GM23338 (cell line): ENCODE results near the gene PRKX. TPM values are rescaled to one million over a fixed set of nuclear protein-coding genes. Genes with fewer than 3 reads are reported as not detected.

Source experiments
- ATAC-seq: fragments of 200-7000 bp; cut with Tn5 transposase; 3 replicates; pipeline ENCODE4 v1.9.1; 2020
- DNase-seq: peaks from one replicate; pipeline ENCODE4 v3.0.0-alpha.2; 2015; ENCODE audit warnings: low spot score
- H2AFZ ChIP-seq: fragments of 200-600 bp; sonication (generic); 2 replicates; pipeline ENCODE4 v1.8.0; 2016; ENCODE audit warnings: antibody characterized with exemption, mild to moderate bottlenecking, moderate library complexity
- H3F3A ChIP-seq: fragments of 200-600 bp; sonication (generic); replicated peaks from 2 replicates; pipeline ENCODE4 v1.8.0; 2017; ENCODE audit warnings: antibody characterized with exemption, mixed run types, low read depth
- H3K27ac ChIP-seq: fragments of 200-600 bp; sonication (generic); 2 replicates; pipeline ENCODE4 v1.6.1; 2016; ENCODE audit warnings: low read depth
- H3K27me3 ChIP-seq: fragments of 200-600 bp; sonication (generic); 2 replicates; pipeline ENCODE4 v1.8.0; 2016; ENCODE audit warnings: mild to moderate bottlenecking, mixed run types, moderate library complexity; ENCODE audit not compliant: insufficient read depth
- H3K36me3 ChIP-seq: fragments of 200-600 bp; sonication (generic); 2 replicates; pipeline ENCODE4 v1.8.0; 2016; ENCODE audit warnings: mild to moderate bottlenecking; ENCODE audit not compliant: insufficient read depth
- H3K4me1 ChIP-seq: fragments of 200-600 bp; sonication (generic); 2 replicates; pipeline ENCODE4 v1.8.0; 2016; ENCODE audit warnings: mild to moderate bottlenecking, moderate library complexity; ENCODE audit not compliant: insufficient read depth
- H3K4me2 ChIP-seq: fragments of 200-600 bp; sonication (generic); 2 replicates; pipeline ENCODE4 v1.7.1; 2017; ENCODE audit warnings: mixed run types
- H3K4me3 ChIP-seq: fragments of 200-600 bp; sonication (generic); 2 replicates; pipeline ENCODE4 v1.6.1; 2016; ENCODE audit warnings: mixed run types
- H3K79me2 ChIP-seq: fragments of 200-600 bp; sonication (generic); replicated peaks from 2 replicates; pipeline ENCODE4 v1.8.0; 2017; ENCODE audit warnings: mild to moderate bottlenecking; ENCODE audit not compliant: insufficient read depth
- H3K9me2 ChIP-seq: fragments of 200-600 bp; sonication (generic); 2 replicates; pipeline ENCODE4 v1.8.0; 2017; ENCODE audit not compliant: insufficient read depth
- H4K20me1 ChIP-seq: fragments of 200-600 bp; sonication (generic); replicated peaks from 2 replicates; pipeline ENCODE4 v1.8.0; 2017; ENCODE audit warnings: mild to moderate bottlenecking; ENCODE audit not compliant: insufficient read depth
- H3K27ac Mint-ChIP-seq: 2 replicates; pipeline ENCODE4 v1.8.0; 2020; ENCODE audit warnings: inconsistent platforms, mild to moderate bottlenecking, moderate library complexity, mixed read lengths
- H3K27me3 Mint-ChIP-seq: 3 replicates; pipeline ENCODE4 v1.8.0; 2022; ENCODE audit warnings: low read depth, mild to moderate bottlenecking, moderate library complexity, mixed read lengths, inconsistent platforms; ENCODE audit not compliant: insufficient read depth, poor library complexity
- H3K36me3 Mint-ChIP-seq: 3 replicates; pipeline ENCODE4 v1.8.0; 2021; ENCODE audit warnings: low read depth, mild to moderate bottlenecking, inconsistent platforms, moderate library complexity, mixed read lengths
- H3K4me1 Mint-ChIP-seq: 3 replicates; pipeline ENCODE4 v1.8.0; 2020; ENCODE audit warnings: mild to moderate bottlenecking, inconsistent platforms, mixed read lengths
- H3K4me3 Mint-ChIP-seq: 3 replicates; pipeline ENCODE4 v1.8.0; 2021; ENCODE audit warnings: moderate library complexity, mild to moderate bottlenecking, inconsistent platforms, mixed read lengths
- H3K9me3 Mint-ChIP-seq: 3 replicates; pipeline ENCODE4 v1.8.0; 2020; ENCODE audit warnings: moderate library complexity, mild to moderate bottlenecking, inconsistent platforms, mixed read lengths
- CREB1 ChIP-seq: fragments of 250-450 bp; sonication (Bioruptor Pico); IDR thresholded peaks from 2 replicates; pipeline ENCODE4 v1.5.0; 2020; ENCODE audit warnings: low read depth, mild to moderate bottlenecking, moderate library complexity
- EZH2 ChIP-seq: fragments of 200-600 bp; sonication (generic); IDR thresholded peaks from one replicate; pipeline ENCODE4 v1.8.0; 2017; ENCODE audit warnings: antibody characterized with exemption, mild to moderate bottlenecking, low read depth; ENCODE audit not compliant: unreplicated experiment
- EZH2phosphoT487 ChIP-seq: fragments of 200-600 bp; sonication (generic); IDR thresholded peaks from one replicate; pipeline ENCODE4 v1.8.1; 2018; ENCODE audit warnings: antibody characterized with exemption; ENCODE audit not compliant: unreplicated experiment
- JUNB ChIP-seq: IDR thresholded peaks from one replicate; pipeline ENCODE4 v1.6.1; 2016; ENCODE audit warnings: antibody characterized with exemption; ENCODE audit not compliant: unreplicated experiment
- NANOG ChIP-seq: IDR thresholded peaks from 2 replicates; pipeline ENCODE4 v1.6.1; 2016; ENCODE audit warnings: antibody characterized with exemption, borderline replicate concordance
- POLR2AphosphoS5 ChIP-seq: IDR thresholded peaks from 2 replicates; pipeline ENCODE4 v1.6.1; 2016; ENCODE audit warnings: antibody characterized with exemption, low read depth
- STAT1 ChIP-seq: IDR thresholded peaks from one replicate; pipeline ENCODE4 v1.6.1; 2016; ENCODE audit warnings: antibody characterized with exemption; ENCODE audit not compliant: unreplicated experiment
- ZNF114 ChIP-seq: fragments of 250-450 bp; sonication (Bioruptor Pico); IDR thresholded peaks from 2 replicates; pipeline ENCODE4 v1.5.0; 2020; ENCODE audit warnings: mild to moderate bottlenecking, moderate library complexity
- ZNF331 ChIP-seq: fragments of 250-450 bp; sonication (Bioruptor Pico); IDR thresholded peaks from 2 replicates; pipeline ENCODE4 v1.5.0; 2020; ENCODE audit warnings: low read depth, mild to moderate bottlenecking, moderate library complexity
- polyA plus RNA-seq: library from polyadenylated mRNA; unstranded; fragments of >200 nt; fragmentation: Nextera tagmentation; extraction: Ambion mirVana; gene quantifications from 2 replicates; pipeline ENCODE4 v1.2.1, GENCODE V29; 2016
- total RNA-seq: library from RNA; depleted of rRNA; stranded (reverse); fragments of >200 nt; shearing (Covaris generic); gene quantifications from 2 replicates; pipeline ENCODE4 v1.2.3, GENCODE V29; 2014
- TF ChIP-seq, protein P1 (sequence below), 2 experiments: fragments of 200-600 bp in 1 of 2; sonication (generic) in 1 of 2; conservative IDR thresholded peaks; 2 replicates each; pipeline versions ENCODE4 v1.5.1 to v1.6.1; 2016 to 2017; ENCODE audit warnings: antibody characterized with exemption in 2 of 2, low read depth in 2 of 2, mild to moderate bottlenecking in 2 of 2, moderate library complexity in 1 of 2
- TF ChIP-seq, protein P2 (sequence below): IDR thresholded peaks from 2 replicates; pipeline ENCODE4 v1.6.1; 2016; ENCODE audit warnings: antibody characterized with exemption
- TF ChIP-seq, protein P3 (sequence below): fragments of 250-450 bp; sonication (Bioruptor Pico); IDR thresholded peaks from 2 replicates; pipeline ENCODE4 v1.5.0; 2020; ENCODE audit warnings: mild to moderate bottlenecking, moderate library complexity
- TF ChIP-seq, protein P4 (sequence below): IDR thresholded peaks from one replicate; pipeline ENCODE4 v1.6.1; 2018; ENCODE audit warnings: antibody characterized with exemption; ENCODE audit not compliant: unreplicated experiment

PRKX gene
- total and polyA plus RNA-seq, 2 experiments from 2014 or later = 12.9 to 43.5 TPM

DNA sequence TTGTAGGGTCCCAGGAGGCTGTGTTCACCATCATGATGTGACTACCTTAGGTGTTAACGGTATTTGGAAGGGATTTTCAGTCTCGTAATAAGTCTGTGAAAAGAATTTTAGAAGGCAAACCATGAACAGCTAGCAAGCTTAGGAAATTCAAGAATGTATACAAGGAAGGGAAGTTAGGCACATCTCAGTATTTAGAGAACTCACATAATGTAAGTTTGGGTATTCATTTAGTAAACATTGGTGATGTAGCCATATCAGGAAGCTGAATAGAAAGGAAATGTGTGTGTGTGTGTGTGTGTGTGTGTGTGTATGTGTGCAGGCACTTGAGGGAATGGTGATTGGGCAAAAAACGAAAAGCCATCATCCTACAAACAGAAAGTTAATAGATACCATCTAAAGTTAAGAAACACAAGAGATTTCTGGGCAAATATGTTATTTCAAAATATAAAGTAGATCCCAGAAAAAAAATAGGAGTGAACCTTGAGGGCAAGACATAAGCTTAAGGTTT, 34.7 kb upstream of the PRKX start:
- ATAC-seq (no peak), DNase-seq (no peak)
- no peaks in the 10 kb centered on the region for H3K79me2 ChIP-seq
- H3K27me3 ChIP-seq = no peaks in the 10 kb centered on the region
- no peaks in the 10 kb centered on the region for H3K4me1 ChIP-seq
- no peaks in the 10 kb centered on the region for H3K9me3 Mint-ChIP-seq
- H3K27ac Mint-ChIP-seq = no peak overlapping the region
- no peak overlapping the region for H3K4me3 ChIP-seq
- no peak overlapping the region for H3K4me2 ChIP-seq
- peaks cover 2% of the 10 kb centered on the region for H3K27me3 Mint-ChIP-seq
- no peaks in the 10 kb centered on the region for H3F3A ChIP-seq
- no peaks in the 10 kb centered on the region for H3K36me3 Mint-ChIP-seq
- no peak overlapping the region for H2AFZ ChIP-seq
- H3K27ac ChIP-seq = no peak overlapping the region
- no peaks in the 10 kb centered on the region for H3K36me3 ChIP-seq
- TF ChIP-seq, protein P1, sequence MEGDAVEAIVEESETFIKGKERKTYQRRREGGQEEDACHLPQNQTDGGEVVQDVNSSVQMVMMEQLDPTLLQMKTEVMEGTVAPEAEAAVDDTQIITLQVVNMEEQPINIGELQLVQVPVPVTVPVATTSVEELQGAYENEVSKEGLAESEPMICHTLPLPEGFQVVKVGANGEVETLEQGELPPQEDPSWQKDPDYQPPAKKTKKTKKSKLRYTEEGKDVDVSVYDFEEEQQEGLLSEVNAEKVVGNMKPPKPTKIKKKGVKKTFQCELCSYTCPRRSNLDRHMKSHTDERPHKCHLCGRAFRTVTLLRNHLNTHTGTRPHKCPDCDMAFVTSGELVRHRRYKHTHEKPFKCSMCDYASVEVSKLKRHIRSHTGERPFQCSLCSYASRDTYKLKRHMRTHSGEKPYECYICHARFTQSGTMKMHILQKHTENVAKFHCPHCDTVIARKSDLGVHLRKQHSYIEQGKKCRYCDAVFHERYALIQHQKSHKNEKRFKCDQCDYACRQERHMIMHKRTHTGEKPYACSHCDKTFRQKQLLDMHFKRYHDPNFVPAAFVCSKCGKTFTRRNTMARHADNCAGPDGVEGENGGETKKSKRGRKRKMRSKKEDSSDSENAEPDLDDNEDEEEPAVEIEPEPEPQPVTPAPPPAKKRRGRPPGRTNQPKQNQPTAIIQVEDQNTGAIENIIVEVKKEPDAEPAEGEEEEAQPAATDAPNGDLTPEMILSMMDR (conservative IDR thresholded peaks at IDR 0.05; ENCODE audit: low read depth in 2 of 2) = no peak
- TF ChIP-seq STAT1 = no peak
- no peak for TF ChIP-seq NANOG
- TF ChIP-seq, protein P2, sequence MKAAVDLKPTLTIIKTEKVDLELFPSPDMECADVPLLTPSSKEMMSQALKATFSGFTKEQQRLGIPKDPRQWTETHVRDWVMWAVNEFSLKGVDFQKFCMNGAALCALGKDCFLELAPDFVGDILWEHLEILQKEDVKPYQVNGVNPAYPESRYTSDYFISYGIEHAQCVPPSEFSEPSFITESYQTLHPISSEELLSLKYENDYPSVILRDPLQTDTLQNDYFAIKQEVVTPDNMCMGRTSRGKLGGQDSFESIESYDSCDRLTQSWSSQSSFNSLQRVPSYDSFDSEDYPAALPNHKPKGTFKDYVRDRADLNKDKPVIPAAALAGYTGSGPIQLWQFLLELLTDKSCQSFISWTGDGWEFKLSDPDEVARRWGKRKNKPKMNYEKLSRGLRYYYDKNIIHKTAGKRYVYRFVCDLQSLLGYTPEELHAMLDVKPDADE = no peak
- TF ChIP-seq JUNB = no peak
- TF ChIP-seq EZH2phosphoT487 = no peak
- TF ChIP-seq ZNF331 (CRISPR knock-in tag) = no peak
- TF ChIP-seq, protein P3, sequence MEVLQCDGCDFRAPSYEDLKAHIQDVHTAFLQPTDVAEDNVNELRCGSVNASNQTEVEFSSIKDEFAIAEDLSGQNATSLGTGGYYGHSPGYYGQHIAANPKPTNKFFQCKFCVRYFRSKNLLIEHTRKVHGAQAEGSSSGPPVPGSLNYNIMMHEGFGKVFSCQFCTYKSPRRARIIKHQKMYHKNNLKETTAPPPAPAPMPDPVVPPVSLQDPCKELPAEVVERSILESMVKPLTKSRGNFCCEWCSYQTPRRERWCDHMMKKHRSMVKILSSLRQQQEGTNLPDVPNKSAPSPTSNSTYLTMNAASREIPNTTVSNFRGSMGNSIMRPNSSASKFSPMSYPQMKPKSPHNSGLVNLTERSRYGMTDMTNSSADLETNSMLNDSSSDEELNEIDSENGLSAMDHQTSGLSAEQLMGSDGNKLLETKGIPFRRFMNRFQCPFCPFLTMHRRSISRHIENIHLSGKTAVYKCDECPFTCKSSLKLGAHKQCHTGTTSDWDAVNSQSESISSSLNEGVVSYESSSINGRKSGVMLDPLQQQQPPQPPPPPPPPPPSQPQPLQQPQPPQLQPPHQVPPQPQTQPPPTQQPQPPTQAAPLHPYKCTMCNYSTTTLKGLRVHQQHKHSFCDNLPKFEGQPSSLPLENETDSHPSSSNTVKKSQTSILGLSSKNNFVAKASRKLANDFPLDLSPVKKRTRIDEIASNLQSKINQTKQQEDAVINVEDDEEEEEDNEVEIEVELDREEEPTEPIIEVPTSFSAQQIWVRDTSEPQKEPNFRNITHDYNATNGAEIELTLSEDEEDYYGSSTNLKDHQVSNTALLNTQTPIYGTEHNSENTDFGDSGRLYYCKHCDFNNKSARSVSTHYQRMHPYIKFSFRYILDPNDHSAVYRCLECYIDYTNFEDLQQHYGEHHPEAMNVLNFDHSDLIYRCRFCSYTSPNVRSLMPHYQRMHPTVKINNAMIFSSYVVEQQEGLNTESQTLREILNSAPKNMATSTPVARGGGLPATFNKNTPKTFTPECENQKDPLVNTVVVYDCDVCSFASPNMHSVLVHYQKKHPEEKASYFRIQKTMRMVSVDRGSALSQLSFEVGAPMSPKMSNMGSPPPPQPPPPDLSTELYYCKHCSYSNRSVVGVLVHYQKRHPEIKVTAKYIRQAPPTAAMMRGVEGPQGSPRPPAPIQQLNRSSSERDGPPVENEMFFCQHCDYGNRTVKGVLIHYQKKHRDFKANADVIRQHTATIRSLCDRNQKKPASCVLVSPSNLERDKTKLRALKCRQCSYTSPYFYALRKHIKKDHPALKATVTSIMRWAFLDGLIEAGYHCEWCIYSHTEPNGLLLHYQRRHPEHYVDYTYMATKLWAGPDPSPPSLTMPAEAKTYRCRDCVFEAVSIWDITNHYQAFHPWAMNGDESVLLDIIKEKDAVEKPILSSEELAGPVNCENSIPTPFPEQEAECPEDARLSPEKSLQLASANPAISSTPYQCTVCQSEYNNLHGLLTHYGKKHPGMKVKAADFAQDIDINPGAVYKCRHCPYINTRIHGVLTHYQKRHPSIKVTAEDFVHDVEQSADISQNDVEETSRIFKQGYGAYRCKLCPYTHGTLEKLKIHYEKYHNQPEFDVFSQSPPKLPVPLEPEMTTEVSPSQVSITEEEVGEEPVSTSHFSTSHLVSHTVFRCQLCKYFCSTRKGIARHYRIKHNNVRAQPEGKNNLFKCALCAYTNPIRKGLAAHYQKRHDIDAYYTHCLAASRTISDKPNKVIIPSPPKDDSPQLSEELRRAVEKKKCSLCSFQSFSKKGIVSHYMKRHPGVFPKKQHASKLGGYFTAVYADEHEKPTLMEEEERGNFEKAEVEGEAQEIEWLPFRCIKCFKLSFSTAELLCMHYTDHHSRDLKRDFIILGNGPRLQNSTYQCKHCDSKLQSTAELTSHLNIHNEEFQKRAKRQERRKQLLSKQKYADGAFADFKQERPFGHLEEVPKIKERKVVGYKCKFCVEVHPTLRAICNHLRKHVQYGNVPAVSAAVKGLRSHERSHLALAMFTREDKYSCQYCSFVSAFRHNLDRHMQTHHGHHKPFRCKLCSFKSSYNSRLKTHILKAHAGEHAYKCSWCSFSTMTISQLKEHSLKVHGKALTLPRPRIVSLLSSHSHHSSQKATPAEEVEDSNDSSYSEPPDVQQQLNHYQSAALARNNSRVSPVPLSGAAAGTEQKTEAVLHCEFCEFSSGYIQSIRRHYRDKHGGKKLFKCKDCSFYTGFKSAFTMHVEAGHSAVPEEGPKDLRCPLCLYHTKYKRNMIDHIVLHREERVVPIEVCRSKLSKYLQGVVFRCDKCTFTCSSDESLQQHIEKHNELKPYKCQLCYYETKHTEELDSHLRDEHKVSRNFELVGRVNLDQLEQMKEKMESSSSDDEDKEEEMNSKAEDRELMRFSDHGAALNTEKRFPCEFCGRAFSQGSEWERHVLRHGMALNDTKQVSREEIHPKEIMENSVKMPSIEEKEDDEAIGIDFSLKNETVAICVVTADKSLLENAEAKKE (CRISPR knock-in tag) = no peak
- TF ChIP-seq, protein P4, sequence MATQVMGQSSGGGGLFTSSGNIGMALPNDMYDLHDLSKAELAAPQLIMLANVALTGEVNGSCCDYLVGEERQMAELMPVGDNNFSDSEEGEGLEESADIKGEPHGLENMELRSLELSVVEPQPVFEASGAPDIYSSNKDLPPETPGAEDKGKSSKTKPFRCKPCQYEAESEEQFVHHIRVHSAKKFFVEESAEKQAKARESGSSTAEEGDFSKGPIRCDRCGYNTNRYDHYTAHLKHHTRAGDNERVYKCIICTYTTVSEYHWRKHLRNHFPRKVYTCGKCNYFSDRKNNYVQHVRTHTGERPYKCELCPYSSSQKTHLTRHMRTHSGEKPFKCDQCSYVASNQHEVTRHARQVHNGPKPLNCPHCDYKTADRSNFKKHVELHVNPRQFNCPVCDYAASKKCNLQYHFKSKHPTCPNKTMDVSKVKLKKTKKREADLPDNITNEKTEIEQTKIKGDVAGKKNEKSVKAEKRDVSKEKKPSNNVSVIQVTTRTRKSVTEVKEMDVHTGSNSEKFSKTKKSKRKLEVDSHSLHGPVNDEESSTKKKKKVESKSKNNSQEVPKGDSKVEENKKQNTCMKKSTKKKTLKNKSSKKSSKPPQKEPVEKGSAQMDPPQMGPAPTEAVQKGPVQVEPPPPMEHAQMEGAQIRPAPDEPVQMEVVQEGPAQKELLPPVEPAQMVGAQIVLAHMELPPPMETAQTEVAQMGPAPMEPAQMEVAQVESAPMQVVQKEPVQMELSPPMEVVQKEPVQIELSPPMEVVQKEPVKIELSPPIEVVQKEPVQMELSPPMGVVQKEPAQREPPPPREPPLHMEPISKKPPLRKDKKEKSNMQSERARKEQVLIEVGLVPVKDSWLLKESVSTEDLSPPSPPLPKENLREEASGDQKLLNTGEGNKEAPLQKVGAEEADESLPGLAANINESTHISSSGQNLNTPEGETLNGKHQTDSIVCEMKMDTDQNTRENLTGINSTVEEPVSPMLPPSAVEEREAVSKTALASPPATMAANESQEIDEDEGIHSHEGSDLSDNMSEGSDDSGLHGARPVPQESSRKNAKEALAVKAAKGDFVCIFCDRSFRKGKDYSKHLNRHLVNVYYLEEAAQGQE = no peak
- TF ChIP-seq POLR2AphosphoS5 = no peak
- no peak for TF ChIP-seq ZNF114 (CRISPR knock-in tag)
- no peak for TF ChIP-seq CREB1
- TF ChIP-seq EZH2 = no peak
- H3K4me1 Mint-ChIP-seq = no peaks in the 10 kb centered on the region
- no peaks in the 10 kb centered on the region for H4K20me1 ChIP-seq
- no peaks in the 10 kb centered on the region for H3K9me2 ChIP-seq
- H3K4me3 Mint-ChIP-seq = no peak overlapping the region
